ENCODE results near the gene RHOC.
A peak's percentile ranks its signal among the peaks of the same experiment; 100 is the strongest.

The RHOC gene

DNA sequence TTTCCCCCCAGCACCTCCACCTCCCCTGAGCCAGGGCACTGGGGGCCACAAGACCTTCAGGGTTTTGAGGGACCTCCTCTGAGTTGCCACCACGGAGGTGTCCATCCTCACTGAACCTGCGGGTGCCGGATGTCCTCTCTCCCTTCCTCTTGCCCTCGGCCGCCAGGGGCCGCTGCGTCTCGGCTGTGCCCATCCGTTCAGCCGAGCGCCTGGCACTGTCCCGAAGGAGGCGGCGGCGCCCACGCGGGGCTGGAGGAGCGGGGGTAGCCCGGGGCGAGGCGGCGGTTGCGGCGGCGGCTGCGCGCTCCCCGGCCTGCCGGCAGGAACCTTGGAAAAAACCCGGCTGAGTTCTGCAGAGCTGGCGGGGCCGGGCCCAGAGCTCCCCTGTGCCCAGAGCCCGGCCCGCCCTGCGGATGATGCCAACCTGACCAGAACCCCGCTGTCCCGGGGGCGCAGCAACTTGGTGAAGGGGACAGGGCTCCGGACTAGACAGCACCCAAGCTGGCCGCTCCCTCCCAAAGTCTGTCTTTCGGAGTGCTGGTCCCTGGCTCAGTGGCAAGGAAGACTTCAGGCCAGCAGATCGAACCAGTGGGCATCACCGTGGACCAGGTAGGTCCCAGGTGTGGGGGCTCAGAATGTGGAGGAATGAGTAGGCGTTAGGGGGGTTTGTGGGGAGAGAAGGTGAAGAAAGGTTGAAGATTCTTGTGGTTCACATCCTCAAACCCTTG, 11.9 kb upstream of the RHOC start:
- Mint-ChIP-seq H3K4me3 (peak overlapping the region; percentile 10 to 60 (median 55)), H3K27ac (peak overlapping the region in 2 of 3 experiments; percentile 37 to 43), H3K36me3 (ENCODE audit: low read depth) (no peaks in the 10 kb centered on the region), H3K4me1 (peaks cover 47% of the 10 kb centered on the region), H3K27me3 (ENCODE audit: low read depth) (peaks cover 35% of the 10 kb centered on the region), H3K9me3 (no peaks in the 10 kb centered on the region)
- TF ChIP-seq, protein P1, sequence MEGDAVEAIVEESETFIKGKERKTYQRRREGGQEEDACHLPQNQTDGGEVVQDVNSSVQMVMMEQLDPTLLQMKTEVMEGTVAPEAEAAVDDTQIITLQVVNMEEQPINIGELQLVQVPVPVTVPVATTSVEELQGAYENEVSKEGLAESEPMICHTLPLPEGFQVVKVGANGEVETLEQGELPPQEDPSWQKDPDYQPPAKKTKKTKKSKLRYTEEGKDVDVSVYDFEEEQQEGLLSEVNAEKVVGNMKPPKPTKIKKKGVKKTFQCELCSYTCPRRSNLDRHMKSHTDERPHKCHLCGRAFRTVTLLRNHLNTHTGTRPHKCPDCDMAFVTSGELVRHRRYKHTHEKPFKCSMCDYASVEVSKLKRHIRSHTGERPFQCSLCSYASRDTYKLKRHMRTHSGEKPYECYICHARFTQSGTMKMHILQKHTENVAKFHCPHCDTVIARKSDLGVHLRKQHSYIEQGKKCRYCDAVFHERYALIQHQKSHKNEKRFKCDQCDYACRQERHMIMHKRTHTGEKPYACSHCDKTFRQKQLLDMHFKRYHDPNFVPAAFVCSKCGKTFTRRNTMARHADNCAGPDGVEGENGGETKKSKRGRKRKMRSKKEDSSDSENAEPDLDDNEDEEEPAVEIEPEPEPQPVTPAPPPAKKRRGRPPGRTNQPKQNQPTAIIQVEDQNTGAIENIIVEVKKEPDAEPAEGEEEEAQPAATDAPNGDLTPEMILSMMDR (IDR thresholded peaks at IDR 0.05; ENCODE audit: unreplicated experiment in 3 of 3): peak; percentile 79 to 93 (median 84)

DNA sequence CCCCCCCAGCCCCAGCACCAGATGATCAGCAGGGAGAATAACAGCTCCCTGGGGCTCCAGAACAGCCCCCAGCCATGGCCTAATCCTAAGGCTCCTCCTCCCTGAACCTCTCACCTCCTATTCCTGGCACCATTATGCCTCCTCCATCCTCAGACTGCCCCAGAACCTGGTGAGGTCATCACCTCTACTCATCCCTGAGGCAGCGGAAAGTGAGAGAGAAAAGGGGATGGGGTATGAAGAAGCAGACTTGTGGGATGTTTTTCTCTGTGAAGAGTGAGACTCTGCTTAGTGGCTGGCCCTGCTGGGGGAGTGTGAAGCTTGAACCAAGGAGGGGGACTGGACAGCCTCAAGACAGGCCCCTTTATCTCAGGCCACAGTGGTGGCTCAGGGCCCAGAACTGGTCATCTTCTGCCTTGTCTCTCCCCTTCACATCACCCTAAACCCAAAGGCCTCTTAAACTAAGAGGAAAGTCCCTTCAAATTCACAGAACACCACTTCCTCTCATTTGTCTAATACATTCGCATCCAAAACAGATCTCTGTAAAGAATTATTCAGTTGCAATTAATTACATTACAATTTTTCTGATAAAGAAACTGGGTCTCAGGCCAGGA, 10.4 kb upstream of the RHOC start:
- H3K36me3 Mint-ChIP-seq (ENCODE audit: low read depth): no peaks in the 10 kb centered on the region
- H3K4me1 Mint-ChIP-seq: peaks cover 39% of the 10 kb centered on the region
- H3K9me3 Mint-ChIP-seq: no peaks in the 10 kb centered on the region
- H3K27ac Mint-ChIP-seq: peak overlapping the region in 1 of 3 experiments; percentile 44
- H3K4me3 Mint-ChIP-seq: peak overlapping the region in 1 of 3 experiments; percentile 29
- peaks cover 47% of the 10 kb centered on the region for H3K27me3 Mint-ChIP-seq (ENCODE audit: low read depth)
- TF ChIP-seq, protein P1 (IDR thresholded peaks at IDR 0.05; ENCODE audit: unreplicated experiment in 3 of 3): no peak

DNA sequence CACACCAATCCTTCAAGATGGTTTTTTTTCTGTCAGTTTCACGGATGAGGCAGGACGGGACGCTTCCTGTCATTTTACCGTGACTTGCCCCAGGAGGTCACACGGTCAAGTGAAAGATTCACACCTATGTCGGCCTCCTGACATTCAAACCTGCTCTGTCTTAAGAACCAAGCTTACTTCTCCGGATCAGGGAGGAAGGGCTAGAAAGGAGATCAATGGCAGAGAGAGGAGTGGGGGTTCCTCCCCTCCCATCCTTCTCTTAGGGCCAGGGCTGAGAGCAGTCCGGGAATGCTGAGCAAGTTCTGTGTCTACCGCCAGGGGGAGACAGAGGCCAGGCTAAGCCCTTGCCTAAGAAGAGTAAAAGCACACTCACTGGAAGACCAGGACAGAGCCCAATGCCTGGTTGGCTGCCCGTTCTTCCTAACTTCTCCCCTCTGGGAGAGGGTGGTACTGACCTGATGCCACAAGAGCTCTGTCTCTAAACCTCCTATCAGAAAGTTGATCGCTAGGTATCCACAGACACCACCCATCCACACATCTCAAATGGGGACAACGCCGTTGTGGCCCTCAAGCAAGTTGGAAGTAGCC, 9.3 kb upstream of the RHOC start:
- no peaks in the 10 kb centered on the region for H3K9me3 Mint-ChIP-seq
- peak overlapping the region in 2 of 3 experiments; percentile 44 to 70 for H3K27ac Mint-ChIP-seq
- H3K4me1 Mint-ChIP-seq: peaks cover 31% of the 10 kb centered on the region
- H3K36me3 Mint-ChIP-seq (ENCODE audit: low read depth): no peaks in the 10 kb centered on the region
- H3K4me3 Mint-ChIP-seq: peak overlapping the region; percentile 91 to 93 (median 91)
- TF ChIP-seq, protein P1 (IDR thresholded peaks at IDR 0.05; ENCODE audit: unreplicated experiment in 3 of 3): peak; percentile 96 to 97 (median 97)
- peaks cover 58% of the 10 kb centered on the region for H3K27me3 Mint-ChIP-seq (ENCODE audit: low read depth)

DNA sequence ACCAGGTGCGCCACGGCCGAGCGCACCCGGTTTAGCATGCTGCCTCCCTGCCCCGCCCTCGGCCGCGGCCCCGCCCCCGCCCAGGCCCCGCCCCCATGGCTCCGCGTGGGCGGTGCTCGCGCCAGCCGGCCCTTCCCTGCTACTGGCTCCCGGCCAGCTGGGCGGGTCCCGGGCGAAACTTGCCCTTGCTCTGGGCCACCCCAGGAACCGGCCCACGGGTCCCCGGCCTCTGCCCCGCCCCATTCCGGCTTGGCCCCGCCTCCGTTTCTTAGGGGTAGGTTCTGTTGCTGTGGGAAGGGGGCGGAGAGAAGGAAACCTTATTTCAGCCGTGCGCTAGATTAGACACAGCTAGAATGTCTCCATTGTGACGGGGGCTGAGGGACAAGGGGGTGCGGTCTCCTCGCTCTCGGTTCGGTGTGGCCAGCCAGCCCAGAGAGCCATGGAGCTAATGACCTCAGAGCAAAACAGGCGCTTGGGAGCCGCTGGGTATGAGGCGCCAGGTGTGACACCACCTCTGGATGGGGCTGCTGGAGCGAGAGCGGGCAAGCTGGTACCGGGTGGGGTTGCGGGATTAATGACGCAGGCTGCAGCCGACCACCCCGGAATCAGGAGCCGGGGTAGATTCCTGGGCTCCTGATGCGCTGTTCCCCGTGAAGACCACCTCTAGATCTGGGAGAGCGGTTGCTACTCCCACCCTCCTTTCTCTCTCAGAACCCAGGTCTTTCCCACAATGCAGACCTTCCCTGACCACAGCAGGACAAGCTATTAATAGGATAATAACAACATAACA, 8.5 kb upstream of the RHOC start, which contains the start of gene PPM1J:
Gene PPM1J (minus strand): TSS at position 69 of the 790 bp plus-strand sequence. CDS start 31 bp downstream, at position 38.
- Mint-ChIP-seq H3K36me3 (ENCODE audit: low read depth) (no peaks in the 10 kb centered on the region), H3K27ac (peak within 1 kb of the TSS in 2 of 3 experiments; percentile 44 to 70), H3K9me3 (no peaks in the 10 kb centered on the region), H3K4me3 (peak within 1 kb of the TSS; percentile 91 to 93 (median 91)), H3K4me1 (peaks cover 31% of the 10 kb centered on the region), H3K27me3 (ENCODE audit: low read depth) (peaks cover 65% of the 10 kb centered on the region)
- TF ChIP-seq, protein P1 (IDR thresholded peaks at IDR 0.05; ENCODE audit: unreplicated experiment in 3 of 3): no peak

DNA sequence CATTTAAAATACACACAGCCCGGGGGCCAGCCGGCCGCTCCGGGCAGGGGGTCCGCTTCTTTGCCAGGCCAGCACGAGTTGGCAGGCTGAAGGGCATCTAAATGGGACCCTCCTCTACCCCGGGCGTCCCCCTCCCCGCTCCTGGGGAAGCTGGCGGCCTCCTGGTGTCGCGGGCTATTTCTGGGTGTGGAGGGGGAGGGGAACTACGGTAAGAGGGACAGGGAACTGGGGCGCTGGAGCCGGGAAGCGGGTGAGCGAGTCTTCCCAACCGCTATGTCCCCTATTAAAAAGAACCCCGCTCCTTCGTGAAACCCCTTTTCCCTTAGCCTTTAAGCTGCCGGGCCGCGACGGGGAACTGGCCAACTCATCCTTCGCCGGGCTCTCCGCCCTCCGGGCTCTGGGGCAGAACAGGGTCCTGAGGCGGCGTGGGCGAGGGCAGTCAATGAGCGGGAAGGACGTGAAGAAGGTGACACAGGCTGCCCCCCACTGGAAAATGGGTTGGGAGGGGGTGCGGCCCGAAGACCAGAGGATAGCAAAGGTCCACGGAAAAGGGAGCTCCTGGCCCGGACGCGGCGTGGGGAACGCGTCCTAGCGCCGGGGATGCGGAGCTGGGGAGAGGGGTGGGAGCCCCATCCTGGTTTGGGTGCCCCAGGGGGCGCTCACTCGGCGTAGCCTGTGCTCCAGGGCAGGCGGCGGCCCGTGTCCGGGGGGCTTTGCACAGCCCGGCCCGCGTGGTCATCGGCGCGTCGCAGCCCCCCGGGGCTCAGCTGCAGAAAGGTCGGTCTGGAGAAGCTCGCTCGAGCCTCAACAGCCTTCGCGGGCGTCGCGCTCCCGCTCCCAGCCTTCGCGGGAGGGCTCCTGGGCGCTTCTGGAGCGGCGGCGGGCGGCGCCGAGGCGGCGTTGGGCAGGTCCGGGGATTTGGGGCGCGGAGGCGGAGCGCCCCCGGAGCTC, 7.7 kb upstream of the RHOC start:
- Mint-ChIP-seq H3K4me1 (peaks cover 26% of the 10 kb centered on the region), H3K36me3 (ENCODE audit: low read depth) (no peaks in the 10 kb centered on the region), H3K27me3 (ENCODE audit: low read depth) (peaks cover 65% of the 10 kb centered on the region), H3K9me3 (no peaks in the 10 kb centered on the region), H3K27ac (no peak overlapping the region), H3K4me3 (peak overlapping the region; percentile 68 to 91 (median 78))
- TF ChIP-seq, protein P1 (IDR thresholded peaks at IDR 0.05; ENCODE audit: unreplicated experiment in 3 of 3): peak in 1 of 3 experiments; percentile 10
